Loucy (cell line): ENCODE results near the gene CALML3.

Source experiments
- CTCF ChIP-seq: fragments of 200-600 bp; sonication (generic); conservative IDR thresholded peaks from 2 replicates; pipeline ENCODE4 v1.5.1; 2014; ENCODE audit warnings: mild to moderate bottlenecking, antibody characterized with exemption, low read length
- EZH2phosphoT487 ChIP-seq: fragments of 200-600 bp; IDR thresholded peaks from 2 replicates; pipeline ENCODE4 v1.6.1; 2018; ENCODE audit warnings: antibody characterized with exemption, mild to moderate bottlenecking, moderate library complexity, borderline replicate concordance

- TF ChIP-seq CTCF (no peak), EZH2phosphoT487 (no peak)
These were observed 16.6 kb upstream of the CALML3 start for GRCh38 chr10:5508161-5508604.
